HL-60 (cell line): ENCODE results near the gene LIX1.

Experiments used
- DNase-seq, 2 experiments: peaks; one replicate each; pipeline ENCODE4 v3.0.0-alpha.2; 2010 to 2020; ENCODE audit warnings: low read depth in 1 of 2, low spot score in 1 of 2
- H3K27ac ChIP-seq: fragments of 250-450 bp; sonication (Bioruptor Pico); replicated peaks from 2 replicates; pipeline ENCODE4 v1.5.1; 2020; ENCODE audit warnings: mild to moderate bottlenecking, moderate library complexity
- H3K27me3 ChIP-seq: fragments of 250-450 bp; sonication (Bioruptor Pico); 2 replicates; pipeline ENCODE4 v1.5.1; 2021; ENCODE audit warnings: mild to moderate bottlenecking, moderate library complexity; ENCODE audit not compliant: insufficient read depth, poor library complexity, severe bottlenecking
- H3K4me3 ChIP-seq: replicated peaks from 2 replicates; pipeline ENCODE4 v1.5.1; 2011; ENCODE audit warnings: mild to moderate bottlenecking, control low read depth, low read length; ENCODE audit not compliant: insufficient read depth
- CTCF ChIP-seq: IDR thresholded peaks from one replicate; pipeline ENCODE4 v1.5.1; 2011; ENCODE audit warnings: low read length, control low read depth, inconsistent platforms; ENCODE audit not compliant: insufficient read depth
- GABPA ChIP-seq: IDR thresholded peaks from 2 replicates; pipeline ENCODE4 v1.6.1; 2012; ENCODE audit warnings: low read depth
- POLR2AphosphoS5 ChIP-seq: IDR thresholded peaks from 2 replicates; pipeline ENCODE4 v1.6.1; 2012; ENCODE audit warnings: low read depth
- REST ChIP-seq: IDR thresholded peaks from 2 replicates; pipeline ENCODE4 v1.6.1; 2012; ENCODE audit warnings: low read depth; ENCODE audit not compliant: insufficient replicate concordance
- SPI1 ChIP-seq: IDR thresholded peaks from 2 replicates; pipeline ENCODE4 v1.6.1; 2012; ENCODE audit warnings: low read depth, mild to moderate bottlenecking, borderline replicate concordance

The LIX1 gene

GRCh38 chr5:97125125-97125683, 17.2 kb downstream of the LIX1 start:
- no peak for DNase-seq
- no peak for TF ChIP-seq CTCF
- no peak for TF ChIP-seq GABPA
- TF ChIP-seq REST, result no peak
- TF ChIP-seq POLR2AphosphoS5, result no peak
- TF ChIP-seq SPI1, result no peak

GRCh38 chr5:97124335-97124734, 18.1 kb downstream of the LIX1 start:
- TF ChIP-seq CTCF, result no peak
- no peak for TF ChIP-seq GABPA
- no peak for TF ChIP-seq POLR2AphosphoS5
- TF ChIP-seq SPI1, result no peak
- no peak for TF ChIP-seq REST
- H3K4me3 ChIP-seq, result no peak overlapping the region

More at GRCh38 chr5:97125125-97125683, 17.2 kb downstream of the LIX1 start:
- H3K4me3 ChIP-seq, result no peak overlapping the region
- H3K27ac ChIP-seq, result no peak overlapping the region
- H3K27me3 ChIP-seq, result no peaks in the 10 kb centered on the region

GRCh38 chr5:97121848-97122247, 20.6 kb downstream of the LIX1 start:
- H3K4me3 ChIP-seq, result no peak overlapping the region
- TF ChIP-seq SPI1 (no peak), POLR2AphosphoS5 (no peak), GABPA (no peak), CTCF (no peak), REST (no peak)
- DNase-seq, result no peak
- no peaks in the 10 kb centered on the region for H3K27me3 ChIP-seq
- H3K27ac ChIP-seq, result no peak overlapping the region

More at GRCh38 chr5:97124335-97124734, 18.1 kb downstream of the LIX1 start:
- Histone ChIP-seq H3K27ac (no peak overlapping the region), H3K27me3 (no peaks in the 10 kb centered on the region)
- DNase-seq, result no peak
